Smooth muscle cell (in vitro differentiated cells): ENCODE measurements around the gene CRIP2. TPM values are rescaled to one million over a fixed set of nuclear protein-coding genes. Genes with fewer than 3 reads are reported as not detected.

Source experiments
- DNase-seq: peaks from one replicate; lab custom pipeline; 2025; ENCODE audit not compliant: unreplicated experiment; lab: John Stamatoyannopoulos, UW
- H2AFZ ChIP-seq: fragments of 200-600 bp; sonication (generic); 2 replicates; pipeline ENCODE4 v1.6.0; 2016; ENCODE audit warnings: antibody characterized with exemption, low read depth, mild to moderate bottlenecking
- H3F3A ChIP-seq: fragments of 200-600 bp; sonication (generic); 2 replicates; pipeline ENCODE4 v1.6.0; 2017; ENCODE audit warnings: antibody characterized with exemption, low read depth
- H3K27ac ChIP-seq: fragments of 200-600 bp; sonication (generic); 2 replicates; pipeline ENCODE4 v1.5.1; 2016; ENCODE audit warnings: low read depth, mild to moderate bottlenecking
- H3K27me3 ChIP-seq: fragments of 200-600 bp; sonication (generic); 2 replicates; pipeline ENCODE4 v1.6.1; 2016; ENCODE audit warnings: low read depth, mild to moderate bottlenecking
- H3K36me3 ChIP-seq: fragments of 200-600 bp; sonication (generic); 2 replicates; pipeline ENCODE4 v1.5.1; 2016; ENCODE audit warnings: low read depth
- H3K4me1 ChIP-seq: fragments of 200-600 bp; sonication (generic); 2 replicates; pipeline ENCODE4 v1.5.1; 2016; ENCODE audit warnings: low read depth
- H3K4me2 ChIP-seq: fragments of 200-600 bp; sonication (generic); 2 replicates; pipeline ENCODE4 v1.6.0; 2016; ENCODE audit warnings: mild to moderate bottlenecking
- H3K4me3 ChIP-seq: fragments of 200-600 bp; sonication (generic); 2 replicates; pipeline ENCODE4 v1.5.1; 2016; ENCODE audit warnings: mild to moderate bottlenecking
- H3K79me2 ChIP-seq: fragments of 200-600 bp; sonication (generic); 2 replicates; pipeline ENCODE4 v1.6.0; 2016; ENCODE audit warnings: low read depth, mild to moderate bottlenecking
- H3K9ac ChIP-seq: fragments of 200-600 bp; sonication (generic); 2 replicates; pipeline ENCODE4 v1.6.0; 2016; ENCODE audit warnings: low read depth
- H3K9me3 ChIP-seq: fragments of 200-600 bp; sonication (generic); replicated peaks from 2 replicates; pipeline ENCODE4 v1.5.1; 2016; ENCODE audit warnings: low read depth
- H4K20me1 ChIP-seq: fragments of 200-600 bp; sonication (generic); 2 replicates; pipeline ENCODE4 v1.6.0; 2016; ENCODE audit warnings: low read depth
- CTCF ChIP-seq: fragments of 200-600 bp; sonication (generic); IDR thresholded peaks from 2 replicates; pipeline ENCODE4 v1.5.1; 2017; ENCODE audit warnings: borderline replicate concordance, mild to moderate bottlenecking, antibody characterized with exemption; ENCODE audit not compliant: insufficient read depth, poor library complexity, severe bottlenecking
- WGBS: methylation state at CpG from one replicate; pipeline ENCODE4 v1.1.7; 2016; ENCODE audit warnings: low lambda C conversion rate; 5-methylcytosine and 5-hydroxymethylcytosine counted together
- polyA plus RNA-seq: library from polyadenylated mRNA; unstranded; fragments of >200 nt; fragmentation: Nextera tagmentation; extraction: Ambion mirVana; gene quantifications from 2 replicates; pipeline ENCODE4 v1.2.1, GENCODE V29; 2016
- total RNA-seq: library from RNA; depleted of rRNA; stranded (reverse); fragments of >200 nt; gene quantifications from 2 replicates; pipeline ENCODE4 v1.2.3, GENCODE V29; 2014

The CRIP2 gene
- total and polyA plus RNA-seq, 2 experiments from 2014 or later, result 14.1 to 38.1 TPM

DNA sequence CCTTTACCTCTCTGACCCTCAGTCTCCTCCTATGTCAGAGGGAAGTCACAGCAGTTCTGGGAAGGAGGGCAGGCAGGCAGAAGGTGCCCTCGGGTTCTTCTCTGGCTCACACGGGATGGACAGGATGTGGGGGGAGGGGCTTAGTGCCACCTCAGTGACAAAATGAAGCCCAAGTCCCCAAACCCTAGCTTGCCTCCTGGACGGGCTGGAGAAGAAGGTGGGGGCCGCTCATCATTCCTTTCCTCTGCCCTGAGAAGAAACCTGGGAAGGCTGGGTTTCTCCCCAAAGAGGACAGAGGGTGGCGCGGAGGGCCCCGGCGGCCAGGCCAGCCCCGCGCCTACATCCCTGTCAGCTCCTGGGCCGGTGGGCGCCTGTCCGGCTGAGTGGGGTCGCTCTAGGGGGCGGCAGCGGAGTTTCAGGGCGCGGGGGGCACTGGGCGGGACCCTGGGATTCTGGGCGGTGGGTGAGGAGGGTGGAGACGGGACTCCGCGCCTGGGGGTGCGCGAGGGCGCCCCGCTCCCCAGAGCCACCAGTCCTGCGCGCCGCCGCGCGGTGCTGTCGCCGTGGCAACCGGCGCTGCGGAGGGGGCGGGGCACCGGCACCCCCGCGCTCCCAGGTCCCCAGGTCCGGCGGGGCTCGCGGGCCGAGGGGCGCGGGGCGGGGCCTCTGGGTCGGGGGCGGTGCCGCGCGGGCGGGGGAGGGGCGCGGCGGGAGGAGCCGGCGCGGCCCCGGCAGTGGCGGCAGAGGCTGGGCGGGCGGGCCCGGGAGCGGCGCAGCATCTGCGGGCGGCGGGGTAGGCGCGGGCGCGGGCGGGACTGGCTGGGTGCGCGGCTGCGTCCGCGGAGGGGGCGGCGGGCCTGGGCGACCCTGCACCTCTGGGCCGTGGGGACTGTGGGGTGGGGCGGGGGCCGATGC lies 51.5 kb downstream of the CRIP2 start, which contains the start of gene TMEM121:
TSS of gene TMEM121 (plus strand) at position 723 of the 915 bp plus-strand sequence. CDS start 2,252 bp downstream, outside the sequence.
- Histone ChIP-seq H3K4me3 (peak within 1 kb of the TSS; percentile 40), H3K27ac (no peak within 1 kb of the TSS), H3K4me1 (no peaks in the 10 kb centered on the region), H4K20me1 (no peaks in the 10 kb centered on the region), H3K4me2 (peak within 1 kb of the TSS; percentile 81), H2AFZ (peak within 1 kb of the TSS; percentile 81), H3K27me3 (no peaks in the 10 kb centered on the region), H3K36me3 (no peaks in the 10 kb centered on the region), H3K9ac (no peak within 1 kb of the TSS), H3K79me2 (no peaks in the 10 kb centered on the region), H3F3A (no peaks in the 10 kb centered on the region), H3K9me3 (no peaks in the 10 kb centered on the region)
- no peak for DNase-seq
- no peak for TF ChIP-seq CTCF
- 42% methylated on average over 24 of the region's 88 CpGs for WGBS

- Histone ChIP-seq H2AFZ (no peak overlapping the region), H3K9ac (no peak overlapping the region), H3K36me3 (no peaks in the 10 kb centered on the region), H4K20me1 (no peaks in the 10 kb centered on the region), H3K9me3 (no peaks in the 10 kb centered on the region), H3K27me3 (no peaks in the 10 kb centered on the region), H3K79me2 (no peaks in the 10 kb centered on the region), H3K4me2 (peak overlapping the region; percentile 81), H3F3A (no peaks in the 10 kb centered on the region), H3K4me3 (peak overlapping the region; percentile 40), H3K4me1 (no peaks in the 10 kb centered on the region), H3K27ac (no peak overlapping the region)
- TF ChIP-seq CTCF, result no peak
- 85% methylated on average over 20 of the region's 48 CpGs for WGBS
- DNase-seq, result no peak
Observed at GRCh38 chr14:105526776-105527380, 52.3 kb downstream of the CRIP2 start.

- 78% methylated on average over 17 of the region's 23 CpGs for WGBS
- TF ChIP-seq CTCF, result no peak
- DNase-seq, result no peak
- Histone ChIP-seq H3F3A (no peaks in the 10 kb centered on the region), H3K79me2 (no peaks in the 10 kb centered on the region), H3K36me3 (no peaks in the 10 kb centered on the region), H3K4me2 (peak overlapping the region; percentile 81), H3K4me3 (peak overlapping the region; percentile 40), H3K27me3 (no peaks in the 10 kb centered on the region), H2AFZ (no peak overlapping the region), H3K9ac (no peak overlapping the region), H4K20me1 (no peaks in the 10 kb centered on the region), H3K9me3 (no peaks in the 10 kb centered on the region), H3K4me1 (no peaks in the 10 kb centered on the region), H3K27ac (no peak overlapping the region)
Observed at GRCh38 chr14:105527381-105527825, 52.8 kb downstream of the CRIP2 start.
